Uterus (tissue), 2 donors: Measurements from ENCODE around the gene ANKRD40.

Experiments used
- CTCF ChIP-seq, 4 experiments: fragments of 200-600 bp in 2 of 4; fragments of 450-650 bp in 2 of 4; sonication (generic) in 2 of 4; IDR thresholded peaks; one replicate each; pipeline ENCODE4 v1.5.1; 2016 to 2019; ENCODE audit warnings: antibody characterized with exemption in 4 of 4, mild to moderate bottlenecking in 2 of 4, moderate library complexity in 1 of 4
- POLR2A ChIP-seq, 2 donors: fragments of 450-650 bp; IDR thresholded peaks; one replicate each; pipeline ENCODE4 v1.6.1; 2016; ENCODE audit warnings: antibody characterized with exemption in 2 of 2, mild to moderate bottlenecking in 1 of 2, moderate library complexity in 1 of 2

GRCh38 chr17:50676065-50676975, 31.4 kb downstream of the ANKRD40 start:
- TF ChIP-seq POLR2A (IDR thresholded peaks at IDR 0.05) (no peak), CTCF (IDR thresholded peaks at IDR 0.05) (no peak)
